Neural progenitor cell (in vitro differentiated cells): ENCODE measurements around the gene HCRTR1. TPM values are rescaled to one million over a fixed set of nuclear protein-coding genes. Genes with fewer than 3 reads are reported as not detected.

Experiments
- DNase-seq: peaks from one replicate; pipeline ENCODE4 v3.0.0-alpha.2; 2016; ENCODE audit warnings: low spot score
- H2AFZ ChIP-seq: fragments of 200-600 bp; sonication (generic); replicated peaks from 2 replicates; pipeline ENCODE4 v1.6.1; 2016; ENCODE audit warnings: antibody characterized with exemption
- H3F3A ChIP-seq: fragments of 200-600 bp; sonication (generic); 2 replicates; pipeline ENCODE4 v1.6.1; 2016; ENCODE audit warnings: antibody characterized with exemption, low read depth
- H3K27ac ChIP-seq: fragments of 200-600 bp; sonication (generic); 2 replicates; pipeline ENCODE4 v1.5.1; 2016; ENCODE audit warnings: mild to moderate bottlenecking
- H3K27me3 ChIP-seq: fragments of 200-600 bp; sonication (generic); 2 replicates; pipeline ENCODE4 v1.6.1; 2016; ENCODE audit warnings: mild to moderate bottlenecking, moderate library complexity
- H3K36me3 ChIP-seq: fragments of 200-600 bp; sonication (generic); 2 replicates; pipeline ENCODE4 v1.5.1; 2016
- H3K4me1 ChIP-seq: fragments of 200-600 bp; sonication (generic); 2 replicates; pipeline ENCODE4 v1.6.1; 2016; ENCODE audit warnings: mixed run types
- H3K4me2 ChIP-seq: fragments of 200-600 bp; sonication (generic); 2 replicates; pipeline ENCODE4 v1.6.1; 2016
- H3K4me3 ChIP-seq: fragments of 200-600 bp; sonication (generic); 2 replicates; pipeline ENCODE4 v1.5.1; 2016
- H3K79me2 ChIP-seq: fragments of 200-600 bp; sonication (generic); 2 replicates; pipeline ENCODE4 v1.6.1; 2016; ENCODE audit warnings: low read depth
- H3K9ac ChIP-seq: fragments of 200-600 bp; sonication (generic); 2 replicates; pipeline ENCODE4 v1.6.1; 2016
- H3K9me3 ChIP-seq: fragments of 200-600 bp; sonication (generic); 2 replicates; pipeline ENCODE4 v1.5.1; 2016; ENCODE audit warnings: low read depth
- H4K20me1 ChIP-seq: fragments of 200-600 bp; sonication (generic); 2 replicates; pipeline ENCODE4 v1.6.1; 2016; ENCODE audit warnings: low read depth
- H3K27ac Mint-ChIP-seq: 3 replicates; pipeline ENCODE4 v1.8.0; 2021; ENCODE audit warnings: mixed read lengths
- H3K27me3 Mint-ChIP-seq: 2 replicates; pipeline ENCODE4 v1.8.0; 2022; ENCODE audit warnings: low read depth, mild to moderate bottlenecking, inconsistent platforms, moderate library complexity, mixed read lengths; ENCODE audit not compliant: insufficient read depth
- H3K36me3 Mint-ChIP-seq: 3 replicates; pipeline ENCODE4 v1.8.0; 2021; ENCODE audit warnings: mixed read lengths
- H3K4me1 Mint-ChIP-seq: 3 replicates; pipeline ENCODE4 v1.8.0; 2021; ENCODE audit warnings: mixed read lengths
- H3K4me3 Mint-ChIP-seq: 3 replicates; pipeline ENCODE4 v1.8.0; 2021; ENCODE audit warnings: mild to moderate bottlenecking, moderate library complexity, mixed read lengths
- H3K9me3 Mint-ChIP-seq: 3 replicates; pipeline ENCODE4 v1.8.0; 2020; ENCODE audit warnings: mixed read lengths
- CTCF ChIP-seq: fragments of 200-600 bp; sonication (generic); IDR thresholded peaks from 2 replicates; pipeline ENCODE4 v1.5.1; 2017; ENCODE audit warnings: antibody characterized with exemption, mild to moderate bottlenecking
- EZH2 ChIP-seq: fragments of 200-600 bp; sonication (generic); IDR thresholded peaks from 2 replicates; pipeline ENCODE4 v1.6.1; 2017; ENCODE audit warnings: antibody characterized with exemption, mild to moderate bottlenecking, moderate library complexity
- EZH2phosphoT487 ChIP-seq: fragments of 200-600 bp; sonication (generic); IDR thresholded peaks from 2 replicates; pipeline ENCODE4 v1.6.1; 2017; ENCODE audit warnings: antibody characterized with exemption
- total RNA-seq: library from RNA; depleted of rRNA; stranded (reverse); fragments of >200 nt; gene quantifications from 2 replicates; pipeline ENCODE4 v1.2.3, GENCODE V29; 2015; ENCODE audit warnings: low replicate concordance

Gene HCRTR1
- total RNA-seq, 1 donor from 2014 or later = not detected

GRCh38 chr1:31623365-31623764, 5.9 kb downstream of the HCRTR1 start:
- H3K27ac ChIP-seq = no peak overlapping the region
- H3K27me3 ChIP-seq = peaks cover 9% of the 10 kb centered on the region
- no peak overlapping the region for H3K4me3 ChIP-seq
- no peak overlapping the region for H3K9ac ChIP-seq
- Mint-ChIP-seq H3K4me1 (peaks cover 17% of the 10 kb centered on the region), H3K9me3 (no peaks in the 10 kb centered on the region), H3K4me3 (no peak overlapping the region), H3K27ac (no peak overlapping the region), H3K36me3 (peaks cover 3% of the 10 kb centered on the region), H3K27me3 (peaks cover 8% of the 10 kb centered on the region)
- no peak overlapping the region for H3K4me2 ChIP-seq
- no peak for DNase-seq
- H3F3A ChIP-seq = no peaks in the 10 kb centered on the region
- no peak overlapping the region for H2AFZ ChIP-seq
- no peaks in the 10 kb centered on the region for H3K9me3 ChIP-seq
- no peak for TF ChIP-seq EZH2
- TF ChIP-seq EZH2phosphoT487 = no peak
- TF ChIP-seq CTCF = no peak
- H3K4me1 ChIP-seq = no peaks in the 10 kb centered on the region
- no peaks in the 10 kb centered on the region for H3K79me2 ChIP-seq
- no peaks in the 10 kb centered on the region for H3K36me3 ChIP-seq
- H4K20me1 ChIP-seq = no peaks in the 10 kb centered on the region

GRCh38 chr1:31624309-31624708, 6.8 kb downstream of the HCRTR1 start:
- no peak for DNase-seq
- Mint-ChIP-seq H3K9me3 (no peaks in the 10 kb centered on the region), H3K36me3 (peaks cover 3% of the 10 kb centered on the region), H3K27ac (no peak overlapping the region), H3K27me3 (peaks cover 4% of the 10 kb centered on the region), H3K4me3 (no peak overlapping the region), H3K4me1 (peaks cover 17% of the 10 kb centered on the region)
- H3K4me1 ChIP-seq = no peaks in the 10 kb centered on the region
- no peak overlapping the region for H3K4me3 ChIP-seq
- H2AFZ ChIP-seq = no peak overlapping the region
- H3K4me2 ChIP-seq = no peak overlapping the region
- H3K79me2 ChIP-seq = no peaks in the 10 kb centered on the region
- no peaks in the 10 kb centered on the region for H4K20me1 ChIP-seq
- H3K9me3 ChIP-seq = no peaks in the 10 kb centered on the region
- H3K27me3 ChIP-seq = no peaks in the 10 kb centered on the region
- no peak overlapping the region for H3K27ac ChIP-seq
- H3K9ac ChIP-seq = no peak overlapping the region
- no peaks in the 10 kb centered on the region for H3K36me3 ChIP-seq
- H3F3A ChIP-seq = no peaks in the 10 kb centered on the region
- no peak for TF ChIP-seq EZH2phosphoT487
- TF ChIP-seq EZH2 = no peak
- no peak for TF ChIP-seq CTCF

GRCh38 chr1:31624731-31625514, 7.4 kb downstream of the HCRTR1 start:
- Histone ChIP-seq H3K9me3 (no peaks in the 10 kb centered on the region), H3K27ac (no peak overlapping the region), H3K4me1 (no peaks in the 10 kb centered on the region), H2AFZ (no peak overlapping the region), H3K4me2 (no peak overlapping the region), H3F3A (no peaks in the 10 kb centered on the region), H3K9ac (no peak overlapping the region), H4K20me1 (no peaks in the 10 kb centered on the region), H3K27me3 (no peaks in the 10 kb centered on the region), H3K36me3 (no peaks in the 10 kb centered on the region), H3K4me3 (no peak overlapping the region), H3K79me2 (no peaks in the 10 kb centered on the region)
- TF ChIP-seq EZH2 (no peak), EZH2phosphoT487 (no peak), CTCF (no peak)
- DNase-seq = no peak
- Mint-ChIP-seq H3K4me1 (peaks cover 17% of the 10 kb centered on the region), H3K9me3 (no peaks in the 10 kb centered on the region), H3K36me3 (peaks cover 3% of the 10 kb centered on the region), H3K27ac (no peak overlapping the region), H3K4me3 (no peak overlapping the region), H3K27me3 (peaks cover 2% of the 10 kb centered on the region)
